ENCODE data around the gene NR2F2.

Gene NR2F2

GRCh38 chr15:96325541-96326327 lies 4.8 kb upstream of the NR2F2 start:
- no peak for TF ChIP-seq EZH2 (IDR thresholded peaks at IDR 0.05; ENCODE audit: borderline replicate concordance, low read depth, low read length, severe bottlenecking)
- no peak for TF ChIP-seq CTCF (IDR thresholded peaks at IDR 0.05; ENCODE audit: borderline replicate concordance, extremely low read depth, low read length, poor library complexity, severe bottlenecking)
- no peak overlapping the region for H3K27ac ChIP-seq (ENCODE audit: low read length)
- no peaks in the 10 kb centered on the region for H3K79me2 ChIP-seq (ENCODE audit: insufficient read depth, low read length)
- no peaks in the 10 kb centered on the region for H3K36me3 ChIP-seq (ENCODE audit: insufficient read depth, low read length)
- peaks cover 5% of the 10 kb centered on the region for H3K27me3 ChIP-seq (ENCODE audit: insufficient read depth, low read length, poor library complexity)
- H2AFZ ChIP-seq (ENCODE audit: low read depth, low read length), result no peak overlapping the region
- H3K4me1 ChIP-seq (ENCODE audit: insufficient read depth, low read length), result no peaks in the 10 kb centered on the region
- H3K4me2 ChIP-seq (ENCODE audit: insufficient read depth, low read length), result no peak overlapping the region
- ATAC-seq (ENCODE audit: insufficient read depth, low read depth) (no peak), DNase-seq (no peak)
- no peaks in the 10 kb centered on the region for H3K9me3 ChIP-seq (ENCODE audit: insufficient read depth, low read length, severe bottlenecking)
- H4K20me1 ChIP-seq (ENCODE audit: insufficient read depth, low read length), result no peaks in the 10 kb centered on the region
- H3K9ac ChIP-seq (ENCODE audit: low read depth, low read length), result no peak overlapping the region
- no peak overlapping the region for H3K4me3 ChIP-seq (ENCODE audit: low read depth in 1 of 2, low read length in 2 of 2)

GRCh38 chr15:96326328-96327154 lies 4.0 kb upstream of the NR2F2 start:
- ATAC-seq (ENCODE audit: insufficient read depth, low read depth) (no peak), DNase-seq (no peak)
- TF ChIP-seq CTCF (IDR thresholded peaks at IDR 0.05; ENCODE audit: borderline replicate concordance, extremely low read depth, low read length, poor library complexity, severe bottlenecking), result no peak
- TF ChIP-seq EZH2 (IDR thresholded peaks at IDR 0.05; ENCODE audit: borderline replicate concordance, low read depth, low read length, severe bottlenecking), result no peak
- H3K4me1 ChIP-seq (ENCODE audit: insufficient read depth, low read length), result no peaks in the 10 kb centered on the region
- H3K79me2 ChIP-seq (ENCODE audit: insufficient read depth, low read length), result no peaks in the 10 kb centered on the region
- no peak overlapping the region for H3K4me3 ChIP-seq (ENCODE audit: low read depth in 1 of 2, low read length in 2 of 2)
- no peaks in the 10 kb centered on the region for H4K20me1 ChIP-seq (ENCODE audit: insufficient read depth, low read length)
- no peak overlapping the region for H3K9ac ChIP-seq (ENCODE audit: low read depth, low read length)
- H3K27me3 ChIP-seq (ENCODE audit: insufficient read depth, low read length, poor library complexity), result peaks cover 5% of the 10 kb centered on the region
- H3K27ac ChIP-seq (ENCODE audit: low read length), result no peak overlapping the region
- H2AFZ ChIP-seq (ENCODE audit: low read depth, low read length), result no peak overlapping the region
- H3K9me3 ChIP-seq (ENCODE audit: insufficient read depth, low read length, severe bottlenecking), result no peaks in the 10 kb centered on the region
- H3K36me3 ChIP-seq (ENCODE audit: insufficient read depth, low read length), result no peaks in the 10 kb centered on the region
- H3K4me2 ChIP-seq (ENCODE audit: insufficient read depth, low read length), result no peak overlapping the region

GRCh38 chr15:96327155-96327741 lies 3.3 kb upstream of the NR2F2 start:
- DNase-seq, result no peak
- no peak overlapping the region for H3K4me3 ChIP-seq (ENCODE audit: low read depth in 1 of 2, low read length in 2 of 2)
- TF ChIP-seq CTCF (IDR thresholded peaks at IDR 0.05; ENCODE audit: borderline replicate concordance, extremely low read depth, low read length, poor library complexity, severe bottlenecking) (peak; percentile 50), EZH2 (IDR thresholded peaks at IDR 0.05; ENCODE audit: borderline replicate concordance, low read depth, low read length, severe bottlenecking) (no peak)
- H3K27ac ChIP-seq (ENCODE audit: low read length), result no peak overlapping the region
- H3K27me3 ChIP-seq (ENCODE audit: insufficient read depth, low read length, poor library complexity), result peaks cover 5% of the 10 kb centered on the region
- no peaks in the 10 kb centered on the region for H4K20me1 ChIP-seq (ENCODE audit: insufficient read depth, low read length)
- H3K36me3 ChIP-seq (ENCODE audit: insufficient read depth, low read length), result no peaks in the 10 kb centered on the region
- no peak overlapping the region for H3K9ac ChIP-seq (ENCODE audit: low read depth, low read length)
- no peaks in the 10 kb centered on the region for H3K9me3 ChIP-seq (ENCODE audit: insufficient read depth, low read length, severe bottlenecking)
- ATAC-seq (ENCODE audit: insufficient read depth, low read depth), result no peak
- H3K79me2 ChIP-seq (ENCODE audit: insufficient read depth, low read length), result no peaks in the 10 kb centered on the region
- H3K4me1 ChIP-seq (ENCODE audit: insufficient read depth, low read length), result no peaks in the 10 kb centered on the region
- H2AFZ ChIP-seq (ENCODE audit: low read depth, low read length), result no peak overlapping the region
- H3K4me2 ChIP-seq (ENCODE audit: insufficient read depth, low read length), result no peak overlapping the region

Measured in DND-41 (cell line).